DMS53 treated with DMSO at 0.1 percent for 48 hours (cell line): ENCODE data around the gene ACSF2.
A peak's percentile ranks its signal among the peaks of the same experiment; 100 is the strongest.

ENCODE experiments used
- DNase-seq: peaks from one replicate; lab custom pipeline; 2025; ENCODE audit not compliant: unreplicated experiment; lab: John Stamatoyannopoulos, UW

The ACSF2 gene

DNA sequence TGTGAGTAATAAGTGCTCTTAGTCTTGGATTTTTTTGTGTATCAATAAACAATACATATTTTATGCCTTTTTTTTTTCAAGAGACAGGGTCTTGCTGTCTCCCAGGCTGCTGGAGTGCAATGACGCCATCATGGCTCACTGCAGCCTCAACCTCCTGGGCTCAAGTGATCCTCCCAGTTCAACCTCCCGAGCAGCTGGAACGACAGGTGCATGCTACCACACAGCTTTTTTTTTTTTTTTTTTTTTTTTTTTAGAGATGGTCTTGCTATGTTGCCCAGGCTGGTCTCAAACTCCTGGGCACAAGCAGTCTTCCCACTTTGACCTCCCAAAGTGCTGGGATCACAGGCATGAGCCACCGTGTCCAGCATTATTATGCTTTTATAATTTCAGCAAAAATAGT is 13.0 kb downstream of the ACSF2 start:
- DNase-seq = peak; percentile 27

DNA sequence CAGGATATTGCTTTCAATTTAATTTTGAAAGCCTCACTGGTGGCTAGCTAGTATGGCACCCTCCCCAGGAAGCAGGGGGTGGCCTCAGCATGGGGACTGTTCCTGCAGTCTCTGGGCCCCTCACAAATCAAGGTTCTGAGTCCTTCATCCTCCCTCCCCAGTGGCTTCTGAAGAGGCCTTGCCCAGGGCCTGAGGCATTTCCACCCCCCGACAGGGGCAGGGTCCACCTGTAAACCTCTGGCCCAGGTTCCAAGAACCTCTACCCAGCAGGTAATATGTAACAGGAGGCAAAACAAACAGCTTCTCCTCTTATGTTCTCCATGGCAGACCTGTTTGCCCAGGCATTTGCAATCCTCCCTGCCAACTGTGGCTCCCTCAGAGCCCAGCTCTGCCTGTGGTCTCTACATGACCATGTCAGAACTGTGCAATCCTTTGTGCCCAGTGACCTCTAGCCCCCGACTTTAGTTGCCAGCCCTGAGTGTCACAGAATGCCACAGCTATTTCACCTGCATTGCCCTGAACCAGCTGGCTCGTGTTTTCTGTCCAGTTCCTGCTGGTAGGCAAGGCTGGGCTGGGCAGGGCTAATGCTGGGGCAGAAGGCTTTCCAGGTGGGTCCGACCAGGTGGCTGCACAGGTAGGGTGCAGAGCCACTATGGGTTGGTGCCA is 14.3 kb downstream of the ACSF2 start:
- peak; percentile 91 for DNase-seq

DNA sequence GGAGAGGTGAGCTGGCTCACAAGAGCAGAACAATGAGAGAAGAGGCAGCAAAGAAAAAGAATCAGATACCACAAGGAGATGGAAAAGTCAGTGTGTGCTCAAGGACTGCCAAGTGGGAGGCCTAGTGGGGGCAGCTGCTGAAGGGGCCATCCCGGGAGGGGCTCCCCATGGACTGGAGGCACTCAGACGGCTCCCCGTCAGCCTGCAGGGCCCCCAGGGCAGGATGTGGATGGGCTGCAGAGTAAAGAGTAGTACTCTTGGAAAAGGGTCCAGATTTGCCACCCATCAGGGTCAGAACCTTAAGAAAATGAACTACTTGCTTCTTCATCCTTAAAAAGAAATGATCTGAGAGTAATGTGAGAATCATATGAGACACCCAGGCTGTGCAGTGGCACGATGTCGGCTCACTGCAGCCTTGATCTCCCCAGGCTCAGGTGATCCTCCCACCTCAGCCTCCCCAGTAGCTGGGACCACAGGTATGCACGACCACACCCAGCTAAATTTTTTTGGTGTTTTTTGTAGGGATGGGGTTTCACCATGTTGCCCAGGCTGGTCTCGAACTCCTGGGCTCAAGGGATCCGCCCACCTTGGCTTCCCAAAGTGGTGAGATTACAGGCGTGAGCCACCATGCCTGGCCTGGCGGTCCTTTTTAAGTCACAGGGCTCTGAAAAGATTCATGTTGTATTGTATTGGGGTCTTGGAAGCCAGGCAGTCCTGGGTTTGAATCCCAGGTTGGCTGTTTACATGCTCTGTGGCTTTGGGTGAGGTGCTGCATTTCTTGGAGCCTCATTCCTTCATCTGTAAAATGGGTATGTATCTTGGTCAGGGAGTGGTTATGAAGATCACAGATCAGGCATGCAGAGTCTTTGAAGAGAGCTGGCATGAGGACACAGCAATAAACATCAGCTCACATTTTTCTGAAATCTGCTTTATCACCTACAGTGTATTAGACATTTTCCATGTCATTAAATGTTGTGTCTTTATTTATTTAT is 15.1 kb downstream of the ACSF2 start:
- no peak for DNase-seq

DNA sequence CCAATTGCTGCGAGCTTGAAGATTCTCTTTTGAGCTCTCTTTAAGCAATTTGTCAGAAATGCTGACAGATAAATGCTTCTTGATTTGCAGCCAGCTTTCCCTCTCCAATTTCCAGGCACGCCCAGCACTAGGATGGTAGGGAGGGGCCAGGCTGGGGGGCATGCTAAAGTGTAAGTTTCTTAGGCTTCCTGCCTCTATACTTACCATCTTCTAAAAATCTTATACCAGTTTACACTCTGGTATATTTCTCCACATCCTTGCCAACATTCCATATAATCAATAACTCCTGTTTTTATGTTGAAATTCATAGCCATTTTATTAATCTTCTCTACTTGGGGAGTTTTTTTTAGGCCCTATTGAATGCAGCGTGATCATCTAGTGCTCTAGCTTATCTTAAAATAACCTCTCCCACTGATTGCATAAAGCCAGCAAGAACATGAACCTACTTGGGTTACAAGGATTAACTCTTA is 17.5 kb downstream of the ACSF2 start:
- no peak for DNase-seq

DNA sequence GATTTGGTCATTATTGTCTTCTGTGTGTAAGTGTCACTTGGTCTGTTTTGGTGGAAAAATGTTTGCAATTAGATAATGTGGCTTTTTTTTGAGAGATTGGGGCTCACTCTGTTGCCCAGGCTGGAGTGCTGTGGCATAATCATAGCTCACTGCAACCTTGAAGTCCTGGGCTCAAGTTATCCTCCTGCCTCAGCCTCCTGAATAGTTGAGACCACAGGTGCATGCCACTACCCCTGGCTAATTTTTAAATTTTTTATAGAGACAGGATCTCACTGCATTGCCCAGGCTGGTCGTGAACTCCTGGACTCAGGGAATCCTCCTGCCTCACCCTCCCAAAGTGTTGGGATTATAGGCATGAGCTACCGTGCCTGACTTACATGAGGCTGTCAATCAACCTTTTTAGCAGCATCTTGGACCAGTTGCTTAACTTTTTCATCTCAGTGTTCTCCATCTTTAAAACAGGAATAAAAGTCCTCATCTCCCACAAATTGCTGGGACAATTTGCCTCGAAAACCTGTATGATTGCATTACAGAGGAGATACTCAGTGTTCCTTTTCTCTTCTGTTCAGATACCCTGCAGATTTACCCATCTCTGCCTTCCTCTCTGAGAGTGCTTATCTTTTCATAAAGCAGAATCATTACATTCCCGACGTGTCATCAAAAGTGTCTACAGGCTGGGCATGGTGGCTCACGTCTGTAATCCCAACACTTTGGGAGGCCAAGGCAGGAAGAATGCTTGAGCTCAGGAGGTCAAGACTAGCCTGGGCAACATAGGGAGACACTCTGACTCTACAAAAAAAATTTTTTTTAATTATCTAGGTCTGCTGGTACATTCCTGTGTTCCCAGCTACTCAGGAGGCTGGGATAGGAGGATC is 19.1 kb downstream of the ACSF2 start:
- no peak for DNase-seq

DNA sequence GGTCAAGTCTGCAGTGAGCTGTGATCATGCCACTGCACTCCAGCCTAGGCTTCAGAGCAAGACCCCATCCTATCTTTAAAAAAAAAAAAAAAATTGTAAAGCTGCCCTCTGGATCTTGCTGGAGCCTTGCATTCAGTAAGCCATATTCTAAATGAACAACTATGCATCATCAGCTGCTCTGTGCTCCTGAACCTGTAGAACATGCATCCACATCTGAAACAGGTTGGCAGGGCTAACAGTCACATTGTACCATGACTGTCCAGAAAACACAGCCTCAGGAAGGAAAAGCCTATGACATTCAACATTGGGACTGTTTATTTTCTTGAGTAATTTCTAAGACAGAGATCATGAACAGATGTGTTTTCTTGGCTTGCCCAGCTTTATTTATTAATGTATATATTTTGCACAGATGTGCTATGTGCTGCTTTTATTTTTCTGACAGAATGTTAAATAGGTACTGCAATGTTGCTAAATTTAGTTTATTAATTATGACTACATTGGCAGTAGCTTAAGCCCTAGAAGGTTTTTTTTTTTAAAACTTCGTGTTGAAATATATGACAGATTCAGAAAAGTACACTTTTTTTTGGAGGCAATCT is 19.8 kb downstream of the ACSF2 start:
- no peak for DNase-seq

DNA sequence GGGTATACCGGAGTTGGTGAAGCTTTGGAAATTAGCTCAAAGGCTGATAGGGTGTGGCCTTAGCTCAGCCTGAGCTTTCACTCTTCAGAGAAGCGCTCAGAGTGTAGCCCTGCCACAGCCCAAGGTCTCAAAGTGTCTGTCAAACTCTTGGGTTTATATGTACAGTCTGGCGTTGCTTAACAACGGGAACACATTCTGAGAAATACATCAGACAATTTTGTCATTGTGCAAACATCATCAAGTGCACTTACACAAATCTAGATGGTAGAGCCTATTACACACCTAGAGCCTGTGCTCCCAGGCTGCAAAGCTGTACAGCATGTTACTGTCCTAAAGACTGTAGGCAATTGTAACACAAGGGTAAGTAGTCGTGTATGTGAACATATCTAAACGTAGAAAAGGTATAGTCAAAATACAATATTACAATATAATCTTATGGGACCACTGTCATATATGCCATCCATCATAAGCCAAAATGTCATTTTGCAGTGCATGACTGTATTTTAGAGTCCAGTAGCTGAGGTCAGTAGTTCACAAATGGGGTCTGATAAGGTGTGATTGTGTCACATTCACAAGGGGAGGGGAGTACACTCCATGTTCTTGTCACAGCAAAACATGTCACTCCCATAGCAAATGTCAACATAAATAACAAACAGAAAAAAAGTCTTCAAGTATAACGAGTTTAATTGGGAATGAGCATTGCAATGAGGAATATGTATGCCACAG is 22.0 kb downstream of the ACSF2 start:
- DNase-seq = peak; percentile 96

DNA sequence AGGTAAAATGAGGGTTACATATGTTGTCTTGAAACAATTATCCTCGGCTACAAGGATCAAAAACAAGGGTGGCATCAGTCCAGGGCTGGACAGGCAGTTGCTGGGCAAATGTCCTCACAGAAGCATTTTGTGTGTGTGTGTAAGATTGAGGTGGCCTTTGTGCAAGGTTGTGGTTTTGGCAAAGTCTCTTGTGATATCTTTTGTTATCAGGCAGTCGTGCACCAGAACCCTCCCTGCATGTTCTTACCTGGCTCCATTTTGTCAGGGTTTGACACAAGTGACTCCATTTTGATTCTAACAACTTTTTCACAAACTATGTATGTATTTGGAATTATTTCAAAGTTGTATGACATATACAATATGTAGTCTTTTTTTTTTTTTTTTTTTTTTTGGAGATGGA is 22.6 kb downstream of the ACSF2 start:
- no peak for DNase-seq

DNA sequence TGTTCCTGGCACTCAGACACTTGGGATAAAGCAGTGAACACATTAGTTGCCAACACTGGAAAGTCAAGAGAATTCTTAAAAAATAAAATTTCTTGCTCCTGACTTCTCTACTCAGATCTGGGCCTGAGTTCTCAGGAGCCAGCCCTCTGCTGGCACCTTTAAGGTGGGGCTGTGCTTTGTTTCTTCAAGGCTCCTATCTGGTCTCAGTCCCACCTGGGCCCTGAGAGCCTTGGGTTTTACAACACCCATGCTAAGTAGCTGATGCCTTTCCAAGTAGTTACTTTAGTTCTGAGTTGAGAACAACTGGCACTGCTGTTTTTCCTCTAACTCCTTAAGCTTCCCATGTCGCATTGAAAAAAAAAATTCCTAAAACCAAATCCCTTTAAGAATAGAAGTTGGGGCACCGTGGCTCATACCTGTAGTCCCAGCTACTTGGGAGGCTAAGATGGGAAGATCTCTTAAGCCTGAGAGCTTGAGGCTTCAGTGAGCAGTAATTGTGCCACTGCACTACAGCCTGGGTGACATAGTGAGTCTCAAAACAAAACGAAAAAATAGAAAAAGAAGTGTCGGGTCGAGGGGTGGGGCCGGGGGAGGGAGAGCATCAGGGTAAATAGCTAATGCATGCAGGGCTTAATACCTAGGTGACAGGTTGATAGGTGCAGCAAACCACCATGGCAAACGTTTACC is 26.1 kb downstream of the ACSF2 start:
- DNase-seq = no peak

DNA sequence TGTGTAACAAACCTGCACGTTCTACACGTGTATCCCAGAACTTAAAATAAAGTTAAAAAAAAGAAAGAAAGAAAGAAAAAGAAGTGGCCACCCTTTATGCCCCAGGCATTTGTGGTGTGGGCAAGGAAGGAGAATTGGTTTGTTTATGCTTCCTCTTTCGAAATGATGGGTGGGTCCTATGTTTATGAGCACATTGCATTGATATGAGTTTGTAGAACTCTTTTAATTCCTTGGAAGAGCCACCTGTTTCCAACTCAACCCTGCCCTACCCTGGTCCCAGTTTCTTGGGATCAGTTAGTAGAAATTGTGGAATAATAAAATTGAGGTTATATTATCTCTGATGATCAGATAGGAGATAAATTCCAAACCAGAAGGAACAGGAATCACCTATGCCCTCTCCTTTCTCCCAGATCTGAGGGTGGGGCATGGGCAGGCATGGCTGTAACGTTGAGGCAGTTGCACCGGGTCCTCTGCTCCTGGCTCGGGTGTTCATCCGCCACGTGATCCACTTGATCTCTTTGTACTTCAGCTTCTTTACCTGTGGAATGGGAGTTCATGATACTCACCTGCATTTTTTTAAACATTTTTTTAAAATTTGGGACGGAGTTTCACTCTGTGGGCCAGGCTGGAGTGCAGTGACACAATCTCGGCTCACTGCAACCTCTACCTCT is 26.7 kb downstream of the ACSF2 start:
- no peak for DNase-seq

DNA sequence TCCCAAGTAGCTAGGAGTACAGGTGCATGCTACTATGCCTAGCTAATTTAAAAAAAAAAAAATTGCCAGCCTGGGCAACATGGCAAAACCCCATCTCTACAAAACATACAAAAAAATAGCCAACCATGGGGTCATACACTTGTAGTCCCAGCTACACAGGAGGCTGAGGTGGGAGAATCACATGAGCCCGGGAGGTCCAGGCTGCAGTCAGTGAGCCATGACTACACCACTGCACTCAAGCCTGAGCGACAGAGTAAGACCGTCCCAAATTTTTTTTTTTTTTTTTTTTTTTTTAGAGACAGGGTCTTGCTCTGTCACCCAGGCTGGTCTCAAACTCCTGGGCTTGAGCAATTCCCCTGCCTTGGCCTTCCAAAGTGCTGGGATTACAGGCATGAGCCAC is 27.9 kb downstream of the ACSF2 start:
- DNase-seq = no peak

DNA sequence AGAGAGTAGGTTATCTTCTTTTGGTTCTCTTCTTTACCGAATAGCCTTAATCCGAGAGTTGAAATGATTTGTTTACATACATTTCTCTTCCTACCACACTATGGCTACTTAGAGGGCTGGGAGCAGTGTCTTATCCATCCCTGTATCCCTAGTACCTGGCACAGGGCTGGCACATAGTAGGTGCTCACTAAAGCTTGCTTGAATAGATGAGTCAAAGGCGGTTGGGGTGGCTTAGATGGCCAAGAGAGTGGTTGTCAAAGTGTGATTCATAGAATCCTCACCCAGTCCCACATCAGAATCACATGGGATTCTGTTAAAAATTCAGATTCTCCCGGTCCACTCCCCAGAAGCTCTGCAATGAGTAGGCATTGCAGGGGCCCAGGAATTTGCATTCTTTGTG is 31.6 kb downstream of the ACSF2 start:
- DNase-seq = no peak

DNA sequence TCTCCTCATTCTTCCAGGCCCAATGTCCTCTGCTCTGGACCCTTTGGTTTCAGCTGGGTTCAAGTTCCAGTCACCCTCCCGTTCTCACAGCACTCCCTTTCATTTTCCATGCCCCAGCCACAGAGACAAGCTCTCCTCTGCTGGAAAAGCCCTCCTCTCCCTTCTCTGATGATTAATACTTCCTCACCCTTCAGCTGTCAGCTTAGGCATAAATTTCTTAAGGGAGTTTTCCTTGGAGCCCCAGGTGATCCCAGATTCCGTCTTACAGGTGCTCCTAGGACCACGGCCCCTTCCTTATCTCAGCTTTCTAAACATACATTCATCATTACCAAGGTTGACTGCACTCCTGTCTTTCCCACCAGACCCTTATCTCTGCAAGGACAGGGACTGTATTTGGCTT is 32.3 kb downstream of the ACSF2 start:
- no peak for DNase-seq

DNA sequence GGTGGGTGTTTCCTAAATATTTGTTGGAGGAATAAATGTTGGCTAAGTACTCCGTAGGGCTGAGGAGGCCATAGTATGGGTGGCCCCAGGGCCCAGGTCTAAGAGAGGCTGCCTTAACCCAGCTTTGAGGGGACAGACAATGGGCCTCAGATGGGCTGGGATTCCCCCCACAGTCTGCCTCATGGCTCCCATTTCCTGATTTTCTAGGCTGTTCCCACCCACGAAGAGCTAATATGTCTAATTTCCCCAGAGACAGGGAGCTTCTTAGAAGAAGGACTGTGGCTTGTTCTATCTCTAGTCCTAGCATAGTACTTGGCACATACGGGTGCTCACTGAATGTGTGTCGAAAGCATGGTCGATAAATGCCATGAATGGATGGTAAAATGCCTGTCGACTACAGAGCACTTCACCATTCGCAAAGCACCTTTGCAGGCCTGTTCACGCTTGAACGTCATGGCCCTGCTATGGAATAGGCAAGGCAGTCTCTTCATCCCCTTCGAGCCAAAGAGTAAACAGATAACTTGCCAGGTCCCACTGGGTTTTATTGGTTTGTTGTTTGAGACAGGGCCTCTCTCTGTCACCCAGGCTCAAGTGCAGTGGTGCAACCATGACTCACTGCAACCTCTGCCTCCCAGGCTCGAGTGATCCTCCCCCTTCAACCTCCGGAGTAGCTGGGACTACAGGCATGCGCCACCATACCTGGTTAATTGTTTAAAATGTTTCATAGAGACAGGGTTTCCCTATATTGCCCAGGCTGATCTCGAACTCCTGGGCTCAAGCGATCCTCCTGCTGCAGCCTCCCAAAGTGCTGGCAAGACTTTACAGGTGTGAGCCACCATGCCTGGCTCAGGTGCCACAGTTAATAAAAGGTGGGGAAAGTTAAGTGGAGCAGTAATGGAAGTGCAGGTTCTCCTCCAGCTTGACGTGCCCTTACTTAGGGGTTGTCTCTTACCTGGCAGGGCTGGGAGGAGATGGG is 33.0 kb downstream of the ACSF2 start:
- peak; percentile 85 for DNase-seq

DNA sequence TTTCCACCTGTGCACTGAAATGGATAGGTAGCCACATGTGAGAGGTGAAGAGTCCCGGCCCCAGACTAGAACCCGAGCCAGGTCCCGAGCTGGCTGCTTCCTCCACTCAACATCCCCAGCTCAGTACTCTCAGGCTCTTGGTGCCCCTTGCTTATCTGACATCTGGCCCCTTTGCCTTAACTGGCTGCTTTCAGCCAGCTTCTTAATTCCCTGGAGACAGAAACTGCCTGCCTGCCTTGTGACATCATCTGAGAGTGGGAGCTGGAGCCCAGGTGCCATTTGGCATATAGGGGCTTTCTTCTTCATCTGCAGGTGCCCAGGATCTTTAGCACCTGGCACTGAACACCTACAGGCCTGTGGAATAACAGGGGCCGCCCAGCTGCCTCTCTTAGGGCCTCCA is 33.7 kb downstream of the ACSF2 start:
- no peak for DNase-seq

DNA sequence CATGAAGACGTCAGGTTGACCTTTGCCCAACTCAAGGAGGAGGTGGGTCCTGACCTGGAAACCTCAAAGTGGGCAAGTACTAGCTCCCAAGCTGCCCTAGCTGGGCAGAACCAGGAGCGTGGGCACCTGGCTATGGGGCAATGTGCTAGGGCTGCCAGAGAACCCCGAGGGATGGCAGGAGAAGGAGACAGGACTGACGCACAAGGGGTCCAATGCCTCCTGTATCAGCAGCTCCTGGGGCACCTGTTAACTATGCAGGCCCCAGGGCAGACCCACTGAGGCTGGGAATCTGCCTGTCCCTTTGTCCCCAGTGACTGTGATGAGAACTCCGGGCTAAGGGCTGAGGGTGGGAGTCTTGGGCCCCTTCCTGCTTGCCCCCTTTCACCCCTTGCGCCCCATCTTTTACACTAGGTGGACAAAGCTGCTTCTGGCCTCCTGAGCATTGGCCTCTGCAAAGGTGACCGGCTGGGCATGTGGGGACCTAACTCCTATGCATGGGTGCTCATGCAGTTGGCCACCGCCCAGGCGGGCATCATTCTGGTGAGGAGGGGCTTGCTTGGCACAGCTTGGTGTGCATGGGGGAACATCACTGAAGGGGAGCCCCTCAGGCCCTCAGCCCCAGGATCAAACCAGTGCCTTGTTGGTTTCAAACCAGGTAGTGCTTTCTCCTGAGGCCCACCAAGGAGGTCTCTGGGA is 35.0 kb downstream of the ACSF2 start:
- no peak for DNase-seq

DNA sequence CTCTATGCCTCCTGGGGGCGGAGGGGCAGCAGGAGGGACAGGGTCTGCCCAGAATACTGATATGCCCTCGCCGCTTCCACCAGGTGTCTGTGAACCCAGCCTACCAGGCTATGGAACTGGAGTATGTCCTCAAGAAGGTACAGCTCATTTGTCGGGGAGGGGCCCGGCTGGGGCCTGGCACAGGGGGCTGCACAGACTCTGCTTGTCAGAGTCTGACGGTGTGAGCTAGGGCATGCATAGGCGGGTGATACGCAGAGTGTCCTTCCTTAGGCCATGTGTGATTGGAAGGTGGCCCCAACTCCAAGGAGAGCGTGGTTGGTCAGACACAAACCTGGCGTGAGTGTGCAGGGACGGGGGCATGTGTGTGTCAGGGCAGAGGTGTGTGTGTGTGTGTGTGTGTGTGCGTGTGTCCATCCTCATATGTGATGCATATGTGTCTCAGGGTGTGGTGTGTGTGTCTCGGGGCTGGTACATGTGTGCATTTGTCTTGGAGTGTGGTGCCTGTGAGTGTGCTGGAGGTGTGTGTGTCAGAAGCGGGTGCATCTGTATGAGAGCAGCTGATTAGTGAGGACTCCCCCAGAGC is 35.6 kb downstream of the ACSF2 start:
- DNase-seq = no peak
